GM12878 (cell line): Measurements from ENCODE around the gene B3GALNT1. TPM values are rescaled to one million over a fixed set of nuclear protein-coding genes. Genes with fewer than 3 reads are reported as not detected.

Experiments
- ATAC-seq: fragments of 200-7000 bp; cut with Tn5 transposase; 3 replicates; pipeline ENCODE4 v1.9.1; 2020; ENCODE audit warnings: mild to moderate bottlenecking, moderate library complexity
- BruUV-seq: library from RNA; stranded (reverse); fragments of 400-500 nt; replicated peaks from 2 replicates; lab custom pipeline; 2021; lab: Mats Ljungman, UMichigan
- CTCF ChIA-PET: fragments of 300-600 bp; sonication (Branson Sonifier 250); formaldehyde crosslinking; extraction: SDS; loops from one replicate; lab custom pipeline; 2021; ENCODE audit warnings: inconsistent platforms; lab: Yijun Ruan, JAX
- POLR2A ChIA-PET: fragments of 350-600 bp; formaldehyde crosslinking; extraction: SDS; loops from one replicate; lab custom pipeline; 2021; ENCODE audit warnings: inconsistent platforms; lab: Charles Lee
- RAD21 ChIA-PET: fragments of 300-600 bp; sonication (Branson Sonifier 250); formaldehyde crosslinking; loops from one replicate; lab custom pipeline; 2023; ENCODE audit warnings: antibody characterized with exemption; ENCODE audit not compliant: unreplicated experiment; lab: Charles Lee
- SMC1A ChIA-PET: fragments of 300-600 bp; sonication (Branson Sonifier 250); formaldehyde crosslinking; loops from one replicate; lab custom pipeline; 2023; ENCODE audit not compliant: unreplicated experiment, uncharacterized antibody; lab: Charles Lee
- DNase-seq: peaks from one replicate; pipeline ENCODE4 v3.0.0-alpha.2; 2011; ENCODE audit warnings: low read depth, low spot score
- FAIRE-seq: peaks from 3 replicates; lab custom pipeline; 2011; peaks lifted over from hg19 to GRCh38; lab: Jason Lieb, UNC
- H2AFZ ChIP-seq: 2 replicates; pipeline ENCODE4 v1.6.0; 2011; ENCODE audit warnings: low read depth, low read length, control low read depth; ENCODE audit not compliant: control insufficient read depth
- H3K27ac ChIP-seq: 2 replicates; pipeline ENCODE4 v1.5.1; 2011; ENCODE audit warnings: control low read depth; ENCODE audit not compliant: control insufficient read depth, insufficient read depth
- H3K27me3 ChIP-seq, 2 experiments: replicated peaks in 1 of 2; 2 replicates each; pipeline versions ENCODE4 v1.6.0 to v1.6.1; 2011; ENCODE audit warnings: low read length in 1 of 2; ENCODE audit not compliant: control insufficient read depth in 2 of 2, insufficient read depth in 2 of 2
- H3K36me3 ChIP-seq, 2 experiments: 2 replicates each; pipeline ENCODE4 v1.5.1; 2011; ENCODE audit warnings: low read length in 1 of 2; ENCODE audit not compliant: control insufficient read depth in 2 of 2, insufficient read depth in 2 of 2
- H3K4me1 ChIP-seq: 2 replicates; pipeline ENCODE4 v1.6.1; 2011; ENCODE audit warnings: mild to moderate bottlenecking, low read length, moderate library complexity, mixed read lengths; ENCODE audit not compliant: control insufficient read depth, insufficient read depth
- H3K4me2 ChIP-seq: 2 replicates; pipeline ENCODE4 v1.6.0; 2011; ENCODE audit warnings: control low read depth; ENCODE audit not compliant: control insufficient read depth, insufficient read depth
- H3K4me3 ChIP-seq: fragments of 200-600 bp; sonication (generic); 2 replicates; pipeline ENCODE4 v1.5.1; 2016
- H3K79me2 ChIP-seq: 2 replicates; pipeline ENCODE4 v1.6.0; 2011; ENCODE audit warnings: low read length; ENCODE audit not compliant: control insufficient read depth, insufficient read depth
- H3K9ac ChIP-seq: 2 replicates; pipeline ENCODE4 v1.8.0; 2011; ENCODE audit warnings: low read length, control low read depth, mixed read lengths; ENCODE audit not compliant: control insufficient read depth, insufficient read depth
- H3K9me3 ChIP-seq: replicated peaks from 3 replicates; pipeline ENCODE4 v1.5.1; 2011; ENCODE audit warnings: mild to moderate bottlenecking, low read length; ENCODE audit not compliant: control insufficient read depth, insufficient read depth
- H4K20me1 ChIP-seq: 2 replicates; pipeline ENCODE4 v1.6.0; 2011; ENCODE audit not compliant: control insufficient read depth, insufficient read depth
- CHD2 ChIP-seq: IDR thresholded peaks from 2 replicates; pipeline ENCODE4 v1.6.1; 2011; ENCODE audit warnings: low read depth, low read length, improper control_type of control experiment, borderline replicate concordance
- FOS ChIP-seq: IDR thresholded peaks from 3 replicates; pipeline ENCODE4 v1.6.1; 2011; ENCODE audit warnings: borderline replicate concordance; ENCODE audit not compliant: insufficient read length; ENCODE audit errors: extremely low read depth
- FOXK2 ChIP-seq: fragments of 450-650 bp; IDR thresholded peaks from 2 replicates; pipeline ENCODE4 v1.6.1; 2017; ENCODE audit warnings: mild to moderate bottlenecking, moderate library complexity
- JUND ChIP-seq: IDR thresholded peaks from 2 replicates; pipeline ENCODE4 v1.6.1; 2012; ENCODE audit warnings: low read depth, mild to moderate bottlenecking, low read length, improper control_type of control experiment, moderate library complexity
- MTA2 ChIP-seq: fragments of 450-650 bp; IDR thresholded peaks from 2 replicates; pipeline ENCODE4 v1.6.1; 2016; ENCODE audit warnings: low read depth, mild to moderate bottlenecking, moderate library complexity
- MXI1 ChIP-seq: fragments of 150-350 bp; IDR thresholded peaks from 2 replicates; pipeline ENCODE4 v1.6.1; 2011; ENCODE audit warnings: low read depth, mild to moderate bottlenecking, inconsistent platforms, low read length, improper control_type of control experiment
- NR2F1 ChIP-seq: fragments of 450-650 bp; conservative IDR thresholded peaks from 2 replicates; pipeline ENCODE4 v1.6.1; 2017; ENCODE audit warnings: mild to moderate bottlenecking
- SIN3A ChIP-seq: IDR thresholded peaks from 2 replicates; pipeline ENCODE4 v1.6.1; 2012; ENCODE audit warnings: low read depth, low read length, improper control_type of control experiment
- SIX5 ChIP-seq: IDR thresholded peaks from 2 replicates; pipeline ENCODE4 v1.6.1; 2011; ENCODE audit warnings: mild to moderate bottlenecking, low read depth, low read length, moderate library complexity; ENCODE audit not compliant: severe bottlenecking
- TCF12 ChIP-seq: IDR thresholded peaks from 2 replicates; pipeline ENCODE4 v1.6.1; 2011; ENCODE audit warnings: low read depth, mild to moderate bottlenecking, low read length
- TCF7 ChIP-seq: IDR thresholded peaks from 2 replicates; pipeline ENCODE4 v1.6.1; 2014; ENCODE audit warnings: antibody characterized with exemption, borderline replicate concordance
- ZBTB4 ChIP-seq: fragments of 450-650 bp; formaldehyde crosslinking; IDR thresholded peaks from 2 replicates; pipeline ENCODE4 v1.4.0; 2022; ENCODE audit warnings: mild to moderate bottlenecking, moderate library complexity
- ZNF24 ChIP-seq: fragments of 450-650 bp; IDR thresholded peaks from 2 replicates; pipeline ENCODE4 v1.6.1; 2017; ENCODE audit warnings: antibody characterized with exemption, mild to moderate bottlenecking
- WGBS: methylation state at CpG from one replicate; pipeline ENCODE4 v1.1.6; 2016; ENCODE audit warnings: low lambda C conversion rate; ENCODE audit not compliant: insufficient replicate concordance, insufficient coverage; ENCODE audit errors: missing lambda C conversion rate; 5-methylcytosine and 5-hydroxymethylcytosine counted together
- in situ Hi-C: fragments of 300-500 bp; cut with MboI; formaldehyde crosslinking; loops from 9 replicates; pipeline ENCODE4 v1.14.3; 2018; ENCODE audit warnings: mixed read lengths
- intact Hi-C: fragments of 100-400 bp; cut with micrococcal nuclease; formaldehyde crosslinking; loops from one replicate; pipeline ENCODE4 v1.14.2; 2022; ENCODE audit not compliant: unreplicated experiment
- polyA plus RNA-seq, 11 experiments: library from polyadenylated mRNA; depleted of rRNA in 4 of 11; unstranded in 6 of 11; stranded (reverse) in 5 of 11; fragments of >200 nt; fragmentation: Nextera tagmentation in 4 of 11; fragmentation: Illumina TruSeq in 1 of 11; extraction: Ambion mirVana in 4 of 11; extraction: Trizol in 1 of 11; gene quantifications; 1 replicate in 1 of 11; 2 replicates in 10 of 11; pipeline versions ENCODE4 v1.2.1 to v1.2.3, GENCODE V29; 2011 to 2016; ENCODE audit warnings: inconsistent platforms in 2 of 11, missing spikeins in 2 of 11, low read depth in 1 of 11
- total RNA-seq, 4 experiments: library from RNA; depleted of rRNA in 3 of 4; stranded (reverse); fragments of >200 nt in 3 of 4; fragmentation: Illumina TruSeq in 1 of 4; extraction: Trizol in 1 of 4; gene quantifications; 2 replicates each; pipeline versions ENCODE4 v1.2.1 to v1.2.3, GENCODE V29; 2013 to 2021

Gene B3GALNT1
- total and polyA plus RNA-seq, 10 of the 15 experiments (the other 5 are each of a cell fraction or from before 2014, with no cell fraction given), result 0.04 to 0.95 (median 0.18) TPM; not detected in 3

- WGBS, result 41% methylated on average over 5 of the region's 5 CpGs
- FAIRE-seq (no peak), DNase-seq (no peak), ATAC-seq (no peak)
- H3K27ac ChIP-seq, result no peak overlapping the region
- H3K9ac ChIP-seq, result no peak overlapping the region
- intact Hi-C loops, result no loop called here
- TF ChIP-seq ZNF24 (no peak), JUND (no peak), SIX5 (no peak), NR2F1 (no peak)
- H3K27me3 ChIP-seq, result no peaks in the 10 kb centered on the region
- H3K79me2 ChIP-seq, result no peaks in the 10 kb centered on the region
- ChIA-PET POLR2A (no interaction called here), SMC1A (no interaction called here), CTCF (no interaction called here), RAD21 (no interaction called here)
- in situ Hi-C loops, result no loop called here
- H3K4me1 ChIP-seq, result no peaks in the 10 kb centered on the region
- H3K4me3 ChIP-seq, result no peak overlapping the region
- no TSS peak for BruUV-seq
- no peak overlapping the region for H3K4me2 ChIP-seq
- H4K20me1 ChIP-seq, result no peaks in the 10 kb centered on the region
- no peaks in the 10 kb centered on the region for H3K9me3 ChIP-seq
- no peak overlapping the region for H2AFZ ChIP-seq
- no peaks in the 10 kb centered on the region for H3K36me3 ChIP-seq
These were observed 50.1 kb downstream of the B3GALNT1 start for GRCh38 chr3:161054860-161055604.

- H3K36me3 ChIP-seq, result no peaks in the 10 kb centered on the region
- ChIA-PET SMC1A (interaction anchor here (0.7 kb wide), 1 partner anchor 20 kb away, joined by 3 read pairs; no protein-coding TSS in a partner anchor), CTCF (no interaction called here), RAD21 (no interaction called here), POLR2A (no interaction called here)
- in situ Hi-C loops, result no loop called here
- H3K4me1 ChIP-seq, result no peaks in the 10 kb centered on the region
- no peaks in the 10 kb centered on the region for H3K9me3 ChIP-seq
- intact Hi-C loops, result no loop called here
- H3K4me3 ChIP-seq, result no peak overlapping the region
- H3K4me2 ChIP-seq, result no peak overlapping the region
- ATAC-seq (no peak), DNase-seq (no peak), FAIRE-seq (no peak)
- H3K27me3 ChIP-seq, result no peaks in the 10 kb centered on the region
- WGBS, result 57% methylated on average over 6 of the region's 6 CpGs
- H4K20me1 ChIP-seq, result no peaks in the 10 kb centered on the region
- H2AFZ ChIP-seq, result no peak overlapping the region
- BruUV-seq, result no TSS peak
- H3K79me2 ChIP-seq, result no peaks in the 10 kb centered on the region
- no peak overlapping the region for H3K27ac ChIP-seq
- no peak overlapping the region for H3K9ac ChIP-seq
- TF ChIP-seq MTA2 (no peak), SIN3A (no peak), ZBTB4 (CRISPR knock-in tag) (no peak), FOS (no peak), TCF7 (no peak), FOXK2 (no peak), TCF12 (no peak), CHD2 (no peak), MXI1 (no peak)
These were observed 53.3 kb downstream of the B3GALNT1 start for GRCh38 chr3:161051856-161052255.
